Keratinocyte (primary cell): ENCODE data around the gene GPRC5C.

Experiments
- CTCF ChIP-seq, 3 experiments: IDR thresholded peaks in 1 of 3; conservative IDR thresholded peaks in 1 of 3; optimal IDR thresholded peaks in 1 of 3; 2 replicates in 2 of 3; 3 replicates in 1 of 3; pipeline versions ENCODE3 to v1.5.1; 2011; ENCODE audit warnings: low read length in 3 of 3, mild to moderate bottlenecking in 3 of 3, moderate library complexity in 2 of 3, control low read depth in 1 of 3, inconsistent platforms in 1 of 3; ENCODE audit not compliant: insufficient read depth in 2 of 3; ENCODE audit errors: extremely low read depth in 1 of 3
- EZH2 ChIP-seq: IDR thresholded peaks from one replicate; pipeline ENCODE4 v1.6.1; 2012; ENCODE audit warnings: inconsistent platforms, mild to moderate bottlenecking, low read length, moderate library complexity

DNA sequence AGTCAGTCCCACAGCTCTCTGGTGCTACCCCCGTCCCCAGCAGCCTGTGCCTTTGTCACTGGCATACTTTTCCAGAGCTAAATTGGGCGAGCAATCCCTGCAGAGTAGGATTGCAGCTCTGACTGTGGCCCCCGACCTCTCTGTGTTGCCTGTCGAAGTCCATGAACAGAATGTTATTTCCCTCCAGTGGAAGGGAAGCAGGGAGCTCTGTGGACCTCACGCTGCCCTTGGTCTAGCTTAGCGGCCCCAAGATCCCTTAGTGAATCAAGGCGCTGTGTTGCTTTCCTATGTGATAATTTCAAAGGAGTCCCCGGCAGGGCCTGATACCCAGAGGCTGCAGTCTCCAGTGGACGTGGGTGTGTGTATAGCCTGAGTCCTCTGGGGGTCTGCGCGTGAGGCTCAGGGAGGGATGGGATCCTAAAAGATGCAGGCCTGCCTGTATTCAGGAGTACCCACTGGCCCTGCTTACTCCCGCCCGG, 19.1 kb downstream of the GPRC5C start:
- TF ChIP-seq CTCF (optimal IDR thresholded peaks at IDR 0.05 in 1 of 3, IDR thresholded peaks at IDR 0.05 in 1 of 3, conservative IDR thresholded peaks at IDR 0.05 in 1 of 3; ENCODE audit: extremely low read depth in 1 of 3, insufficient read depth in 2 of 3, low read length in 3 of 3) = no peak
- no peak for TF ChIP-seq EZH2
